IMR-90 (cell line): Measurements from ENCODE around the gene GALNT14. TPM values are rescaled to one million over a fixed set of nuclear protein-coding genes. Genes with fewer than 3 reads are reported as not detected.

Experiments
- ATAC-seq: fragments of 200-7000 bp; cut with Tn5 transposase; 2 replicates; pipeline ENCODE4 v1.9.1; 2020; ENCODE audit warnings: low read depth, mild to moderate bottlenecking, moderate library complexity
- BruUV-seq: library from RNA; stranded (reverse); fragments of 400-500 nt; replicated peaks from 2 replicates; lab custom pipeline; 2021; lab: Mats Ljungman, UMichigan
- CTCF ChIA-PET: fragments of 300-600 bp; formaldehyde crosslinking; extraction: SDS; loops from one replicate; lab custom pipeline; 2021; ENCODE audit warnings: antibody characterized with exemption; lab: Yijun Ruan, JAX
- POLR2A ChIA-PET: fragments of 300-600 bp; sonication (Branson Sonifier 250); formaldehyde crosslinking; loops from one replicate; lab custom pipeline; 2022; ENCODE audit warnings: antibody characterized with exemption; ENCODE audit not compliant: unreplicated experiment; lab: Charles Lee
- DNase-seq: peaks from one replicate; pipeline ENCODE4 v3.0.0; 2013
- H2AFZ ChIP-seq: replicated peaks from 2 replicates; pipeline ENCODE3; 2013; ENCODE audit warnings: low read length, mild to moderate bottlenecking; ENCODE audit not compliant: poor library complexity
- H2AK5ac ChIP-seq: 2 replicates; pipeline ENCODE4 v1.6.1; 2013; ENCODE audit warnings: low read depth, low read length, inconsistent platforms
- H2AK9ac ChIP-seq: replicated peaks from 2 replicates; pipeline ENCODE3; 2013; ENCODE audit warnings: mild to moderate bottlenecking, low read depth, low read length, moderate library complexity; ENCODE audit not compliant: poor library complexity
- H2BK120ac ChIP-seq: 2 replicates; pipeline ENCODE4 v1.6.1; 2013; ENCODE audit warnings: low read depth, low read length, inconsistent platforms
- H2BK15ac ChIP-seq: 3 replicates; pipeline ENCODE4 v1.6.1; 2013; ENCODE audit warnings: low read depth, low read length, inconsistent platforms
- H2BK20ac ChIP-seq: 2 replicates; pipeline ENCODE4 v1.6.1; 2013; ENCODE audit warnings: low read depth, mild to moderate bottlenecking, inconsistent platforms, low read length, moderate library complexity
- H2BK5ac ChIP-seq: 2 replicates; pipeline ENCODE4 v1.6.1; 2013; ENCODE audit warnings: mild to moderate bottlenecking, low read depth, low read length, inconsistent platforms; ENCODE audit not compliant: poor library complexity, severe bottlenecking
- H3K14ac ChIP-seq: replicated peaks from 2 replicates; pipeline ENCODE4 v1.6.1; 2013; ENCODE audit warnings: low read depth, low read length, inconsistent platforms
- H3K18ac ChIP-seq: 2 replicates; pipeline ENCODE4 v1.6.1; 2013; ENCODE audit warnings: low read depth, low read length, control low read depth
- H3K23ac ChIP-seq: 2 replicates; pipeline ENCODE4 v1.6.1; 2013; ENCODE audit warnings: low read depth, low read length, inconsistent platforms
- H3K27ac ChIP-seq: 2 replicates; pipeline ENCODE4 v1.5.1; 2013; ENCODE audit warnings: mild to moderate bottlenecking, control low read depth, low read length; ENCODE audit not compliant: insufficient read depth
- H3K27me3 ChIP-seq: 2 replicates; pipeline ENCODE4 v1.6.1; 2013; ENCODE audit warnings: low read length; ENCODE audit not compliant: control insufficient read depth, insufficient read depth
- H3K36me3 ChIP-seq: 2 replicates; pipeline ENCODE4 v1.6.1; 2013; ENCODE audit warnings: low read length, mixed read lengths; ENCODE audit not compliant: control insufficient read depth, insufficient read depth
- H3K4ac ChIP-seq: 2 replicates; pipeline ENCODE4 v1.6.1; 2013; ENCODE audit warnings: low read depth, low read length, inconsistent platforms
- H3K4me1 ChIP-seq: 2 replicates; pipeline ENCODE4 v1.6.1; 2013; ENCODE audit warnings: low read length, mixed read lengths; ENCODE audit not compliant: control insufficient read depth, insufficient read depth
- H3K4me2 ChIP-seq: 2 replicates; pipeline ENCODE4 v1.6.1; 2013; ENCODE audit warnings: low read depth, mild to moderate bottlenecking, control low read depth, low read length, moderate library complexity
- H3K4me3 ChIP-seq: 2 replicates; pipeline ENCODE4 v1.5.1; 2013; ENCODE audit warnings: low read depth, mild to moderate bottlenecking, control low read depth, low read length, moderate library complexity; ENCODE audit not compliant: insufficient read depth
- H3K56ac ChIP-seq: 2 replicates; pipeline ENCODE4 v1.6.1; 2013; ENCODE audit warnings: low read length, inconsistent platforms; ENCODE audit not compliant: insufficient read depth; ENCODE audit errors: extremely low read depth
- H3K79me1 ChIP-seq, 2 experiments: 2 replicates each; pipeline ENCODE4 v1.6.1; 2013; ENCODE audit warnings: low read length in 2 of 2, inconsistent platforms in 1 of 2, low read depth in 1 of 2
- H3K9ac ChIP-seq: 2 replicates; pipeline ENCODE4 v1.6.1; 2013; ENCODE audit warnings: low read depth, low read length, control low read depth
- H3K9me1 ChIP-seq: 2 replicates; pipeline ENCODE4 v1.6.1; 2013; ENCODE audit warnings: low read length, inconsistent platforms; ENCODE audit not compliant: insufficient read depth
- H3K9me3 ChIP-seq: 2 replicates; pipeline ENCODE4 v1.6.1; 2013; ENCODE audit warnings: low read length; ENCODE audit not compliant: control insufficient read depth, insufficient read depth
- H4K20me1 ChIP-seq: 2 replicates; pipeline ENCODE4 v1.6.1; 2013; ENCODE audit warnings: low read length, inconsistent platforms; ENCODE audit not compliant: insufficient read depth
- H4K5ac ChIP-seq: 2 replicates; pipeline ENCODE4 v1.6.1; 2013; ENCODE audit warnings: mild to moderate bottlenecking, low read depth, low read length, control low read depth
- H4K8ac ChIP-seq, 2 experiments: 2 replicates each; pipeline ENCODE4 v1.6.1; 2013; ENCODE audit warnings: low read depth in 2 of 2, low read length in 2 of 2, control low read depth in 1 of 2, inconsistent platforms in 1 of 2
- H4K91ac ChIP-seq: 2 replicates; pipeline ENCODE4 v1.6.1; 2013; ENCODE audit warnings: low read depth, low read length, inconsistent platforms; ENCODE audit not compliant: insufficient read depth
- CHD1 ChIP-seq: IDR thresholded peaks from 2 replicates; pipeline ENCODE4 v1.6.1; 2012; ENCODE audit warnings: low read depth, low read length, improper control_type of control experiment
- CTCF ChIP-seq: conservative IDR thresholded peaks from 2 replicates; pipeline ENCODE4 v1.5.1; 2012; ENCODE audit warnings: mild to moderate bottlenecking, low read depth, low read length, improper control_type of control experiment
- ELK1 ChIP-seq: fragments of 150-350 bp; IDR thresholded peaks from 2 replicates; pipeline ENCODE4 v1.6.1; 2016; ENCODE audit warnings: low read depth, mild to moderate bottlenecking, low read length, moderate library complexity, borderline replicate concordance
- FOS ChIP-seq: fragments of 150-350 bp; IDR thresholded peaks from 2 replicates; pipeline ENCODE4 v1.6.1; 2016; ENCODE audit warnings: low read depth, low read length
- MAFK ChIP-seq: IDR thresholded peaks from 2 replicates; pipeline ENCODE4 v1.6.1; 2012; ENCODE audit warnings: low read depth, low read length, improper control_type of control experiment
- MXI1 ChIP-seq: IDR thresholded peaks from 2 replicates; pipeline ENCODE4 v1.6.1; 2012; ENCODE audit warnings: low read depth, mild to moderate bottlenecking, low read length, moderate library complexity, borderline replicate concordance
- NFE2L2 ChIP-seq: fragments of 150-350 bp; IDR thresholded peaks from 2 replicates; pipeline ENCODE4 v1.6.1; 2016; ENCODE audit warnings: low read depth, mild to moderate bottlenecking, low read length
- RCOR1 ChIP-seq: IDR thresholded peaks from 2 replicates; pipeline ENCODE4 v1.6.1; 2012; ENCODE audit warnings: mild to moderate bottlenecking, low read length, improper control_type of control experiment; ENCODE audit not compliant: insufficient replicate concordance
- USF2 ChIP-seq: fragments of 150-350 bp; IDR thresholded peaks from 2 replicates; pipeline ENCODE4 v1.6.1; 2017; ENCODE audit warnings: mild to moderate bottlenecking, antibody characterized with exemption, low read length, low read depth
- WGBS, 2 experiments: methylation state at CpG; one replicate each; pipeline versions ENCODE4 v1.1.5 to v1.1.7; 2013; ENCODE audit warnings: missing lambda C conversion rate in 2 of 2; ENCODE audit not compliant: insufficient read length in 1 of 2; ENCODE audit errors: extremely low coverage in 2 of 2; 5-methylcytosine and 5-hydroxymethylcytosine counted together
- dilution Hi-C: fragments of 300-500 bp; cut with HindIII; formaldehyde crosslinking; loops from one replicate; pipeline ENCODE4 v1.14.3; 2018; ENCODE audit warnings: low sequenced_read_pairs; ENCODE audit not compliant: unreplicated experiment
- in situ Hi-C: fragments of 300-500 bp; cut with MboI; formaldehyde crosslinking; loops from 3 replicates; pipeline ENCODE4 v1.14.3; 2019; ENCODE audit warnings: low sequenced_read_pairs, inconsistent platforms, mixed read lengths
- intact Hi-C: fragments of 100-400 bp; cut with micrococcal nuclease; formaldehyde crosslinking; loops from 2 replicates; pipeline ENCODE4 v1.10.0; 2022
- polyA plus RNA-seq, 3 experiments: library from polyadenylated mRNA; depleted of rRNA; stranded (reverse); fragments of >200 nt; gene quantifications; 2 replicates each; pipeline ENCODE4 v1.2.3, GENCODE V29; 2012; ENCODE audit warnings: low replicate concordance in 1 of 3
- total RNA-seq: library from RNA; depleted of rRNA; stranded (reverse); fragments of >200 nt; gene quantifications from 2 replicates; pipeline ENCODE4 v1.2.3, GENCODE V29; 2012

GALNT14 gene
- total and polyA plus RNA-seq, 2 of the 4 experiments (the other 2 are of a cell fraction), result 0.15 to 0.18 TPM

GRCh38 chr2:31081492-31081891 is 56.7 kb downstream of the GALNT14 start:
- POLR2A ChIA-PET, result no interaction called here
- dilution Hi-C loops (no loop called here), in situ Hi-C loops (no loop called here)

More at GRCh38 chr2:31081492-31081891, 56.7 kb downstream of the GALNT14 start:
- H2BK120ac ChIP-seq, result no peak overlapping the region
- no peak overlapping the region for H2AK9ac ChIP-seq
- no peaks in the 10 kb centered on the region for H3K9me1 ChIP-seq
- no peak overlapping the region for H2BK5ac ChIP-seq
- H3K27ac ChIP-seq, result no peak overlapping the region
- intact Hi-C loops, result no loop called here
- no CpG with 5 or more reads among the region's 2 CpGs for WGBS, 2 experiments
- no peaks in the 10 kb centered on the region for H3K27me3 ChIP-seq
- no peaks in the 10 kb centered on the region for H3K9me3 ChIP-seq
- H3K4me3 ChIP-seq, result no peak overlapping the region
- H3K56ac ChIP-seq, result no peak overlapping the region
- no peak for DNase-seq
- no peak for ATAC-seq
- CTCF ChIA-PET, result no interaction called here
- BruUV-seq, result no TSS peak
- H4K8ac ChIP-seq, result no peak overlapping the region
- no peaks in the 10 kb centered on the region for H3K79me1 ChIP-seq
- H3K14ac ChIP-seq, result no peak overlapping the region
- H3K23ac ChIP-seq, result no peak overlapping the region
- H3K4me2 ChIP-seq, result no peak overlapping the region
- no peak overlapping the region for H2AFZ ChIP-seq
- no peak overlapping the region for H2AK5ac ChIP-seq
- no peak overlapping the region for H3K4ac ChIP-seq
- no peak overlapping the region for H4K91ac ChIP-seq
- no peaks in the 10 kb centered on the region for H3K36me3 ChIP-seq
- no peak overlapping the region for H2BK15ac ChIP-seq
- H4K5ac ChIP-seq, result no peak overlapping the region
- no peaks in the 10 kb centered on the region for H4K20me1 ChIP-seq
- H3K9ac ChIP-seq, result no peak overlapping the region
- TF ChIP-seq CTCF, result no peak
- no peak for TF ChIP-seq USF2
- no peak for TF ChIP-seq CHD1
- no peak for TF ChIP-seq NFE2L2
- no peak for TF ChIP-seq FOS
- TF ChIP-seq RCOR1, result no peak
- TF ChIP-seq MAFK, result no peak
- no peak for TF ChIP-seq MXI1
- no peak for TF ChIP-seq ELK1
- no peak overlapping the region for H3K18ac ChIP-seq
- H2BK20ac ChIP-seq, result no peak overlapping the region
- no peaks in the 10 kb centered on the region for H3K4me1 ChIP-seq
